DOHH2 (cell line): ENCODE measurements around the gene MVK.

Experiments
- CTCF ChIP-seq: fragments of 200-600 bp; sonication (generic); IDR thresholded peaks from one replicate; pipeline ENCODE4 v1.5.1; 2014; ENCODE audit warnings: antibody characterized with exemption, mild to moderate bottlenecking, low read depth, low read length; ENCODE audit not compliant: poor library complexity, severe bottlenecking
- EZH2phosphoT487 ChIP-seq: fragments of 200-600 bp; sonication (generic); IDR thresholded peaks from 2 replicates; pipeline ENCODE4 v1.6.1; 2017; ENCODE audit warnings: borderline replicate concordance, mild to moderate bottlenecking, antibody characterized with exemption, low read length, moderate library complexity, mixed read lengths

- TF ChIP-seq CTCF (no peak), EZH2phosphoT487 (no peak)
Observed at GRCh38 chr12:109577311-109577710, 3.7 kb downstream of the MVK start.
